CD4-positive, CD25-positive, alpha-beta regulatory T cell (primary cell): Measurements from ENCODE around the gene FAM53B. TPM values are rescaled to one million over a fixed set of nuclear protein-coding genes. Genes with fewer than 3 reads are reported as not detected.
A peak's percentile ranks its signal among the peaks of the same experiment; 100 is the strongest.

Experiments used
- ATAC-seq, 2 donors: fragments of 150-1000 bp; cut with Tn5 transposase; one replicate each; pipeline ENCODE4 v1.10.0; 2021; ENCODE audit warnings: low read depth in 2 of 2, moderate number of reproducible peaks in 2 of 2, moderate library complexity in 1 of 2
- DNase-seq, 3 donors: peaks; one replicate each; pipeline versions ENCODE4 v3.0.0 to v3.0.0-alpha.2; 2012 to 2022; ENCODE audit warnings: mixed read lengths in 1 of 3
- H3K27ac ChIP-seq: one replicate; pipeline ENCODE4 v1.7.0; 2013; ENCODE audit warnings: mild to moderate bottlenecking, low read length; ENCODE audit not compliant: insufficient read depth, poor library complexity, severe bottlenecking
- H3K27me3 ChIP-seq: one replicate; pipeline ENCODE4 v1.7.0; 2013; ENCODE audit warnings: low read length; ENCODE audit not compliant: control insufficient read depth, insufficient read depth
- H3K36me3 ChIP-seq: one replicate; pipeline ENCODE4 v1.7.0; 2013; ENCODE audit warnings: mild to moderate bottlenecking, low read length, moderate library complexity; ENCODE audit not compliant: control insufficient read depth, insufficient read depth
- H3K4me1 ChIP-seq: 2 replicates; pipeline ENCODE4 v1.7.0; 2013; ENCODE audit warnings: mild to moderate bottlenecking, low read length; ENCODE audit not compliant: insufficient read depth, control insufficient read depth, poor library complexity, severe bottlenecking
- H3K4me3 ChIP-seq: one replicate; pipeline ENCODE4 v1.7.0; 2013; ENCODE audit warnings: low read depth, mild to moderate bottlenecking, low read length, moderate library complexity
- H3K9me3 ChIP-seq, 2 experiments: 1 replicate in 1 of 2; 2 replicates in 1 of 2; pipeline ENCODE4 v1.7.0; 2013; ENCODE audit warnings: low read length in 2 of 2, mild to moderate bottlenecking in 1 of 2, moderate library complexity in 1 of 2; ENCODE audit not compliant: control insufficient read depth in 2 of 2
- H3K27ac Mint-ChIP-seq, 3 donors: one replicate each; pipeline ENCODE4 v1.8.0; 2020 to 2022; ENCODE audit warnings: mild to moderate bottlenecking in 3 of 3, mixed read lengths in 3 of 3, moderate library complexity in 2 of 3
- H3K27me3 Mint-ChIP-seq: one replicate; pipeline ENCODE4 v1.8.0; 2022; ENCODE audit warnings: mild to moderate bottlenecking, mixed read lengths
- H3K36me3 Mint-ChIP-seq: one replicate; pipeline ENCODE4 v1.8.0; 2020; ENCODE audit warnings: mixed read lengths
- H3K4me1 Mint-ChIP-seq, 4 donors: one replicate each; pipeline ENCODE4 v1.8.0; 2020 to 2022; ENCODE audit warnings: mixed read lengths in 4 of 4, mild to moderate bottlenecking in 1 of 4
- H3K4me3 Mint-ChIP-seq, 4 donors: one replicate each; pipeline ENCODE4 v1.8.0; 2020 to 2022; ENCODE audit warnings: mild to moderate bottlenecking in 4 of 4, mixed read lengths in 4 of 4, moderate library complexity in 3 of 4
- H3K9me3 Mint-ChIP-seq, 7 donors: one replicate each; pipeline ENCODE4 v1.8.0; 2020 to 2022; ENCODE audit warnings: mixed read lengths in 7 of 7, mild to moderate bottlenecking in 3 of 7, moderate library complexity in 2 of 7
- polyA plus RNA-seq, 4 donors: library from polyadenylated mRNA; unstranded; fragments of 300-500 nt; fragmentation: Illumina TruSeq; gene quantifications; one replicate each; pipeline ENCODE4 v1.2.3, GENCODE V29; 2021
- total RNA-seq: library from RNA; stranded (reverse); gene quantifications from one replicate; pipeline ENCODE4 v1.2.3, GENCODE V29; 2022

FAM53B gene
- total and polyA plus RNA-seq, 5 donors from 2014 or later = 5.8 to 116 (median 15.0) TPM

- no peaks in the 10 kb centered on the region for H3K9me3 Mint-ChIP-seq
- H3K4me1 ChIP-seq = peaks cover 96% of the 10 kb centered on the region
- DNase-seq (no peak), ATAC-seq (no peak)
- H3K36me3 Mint-ChIP-seq = peaks cover 3% of the 10 kb centered on the region
- peaks cover 28 to 97% (median 74%) of the 10 kb centered on the region in 4 donors for H3K4me1 Mint-ChIP-seq
- no peaks in the 10 kb centered on the region for H3K36me3 ChIP-seq
- no peaks in the 10 kb centered on the region for H3K27me3 ChIP-seq
- H3K27ac ChIP-seq = peak overlapping the region; percentile 97
- H3K27ac Mint-ChIP-seq = peak overlapping the region; percentile 97 to 99 (median 98)
- H3K4me3 Mint-ChIP-seq = peak overlapping the region; percentile 47 to 79 (median 74)
- H3K9me3 ChIP-seq = no peaks in the 10 kb centered on the region
- H3K4me3 ChIP-seq = peak overlapping the region; percentile 61
- peaks cover 6% of the 10 kb centered on the region for H3K27me3 Mint-ChIP-seq
Observed at GRCh38 chr10:124716369-124716768, 27.8 kb downstream of the FAM53B start.

- H3K4me1 ChIP-seq = peaks cover 96% of the 10 kb centered on the region
- ATAC-seq = no peak
- no peaks in the 10 kb centered on the region for H3K27me3 ChIP-seq
- peak overlapping the region; percentile 97 for H3K27ac ChIP-seq
- peak in 1 of 3 donors; percentile 64 for DNase-seq
- peak overlapping the region; percentile 71 to 79 (median 78) for H3K4me3 Mint-ChIP-seq
- no peaks in the 10 kb centered on the region for H3K9me3 Mint-ChIP-seq
- peak overlapping the region; percentile 92 to 99 (median 97) for H3K27ac Mint-ChIP-seq
- H3K27me3 Mint-ChIP-seq = peaks cover 6% of the 10 kb centered on the region
- peak overlapping the region; percentile 61 for H3K4me3 ChIP-seq
- H3K36me3 ChIP-seq = no peaks in the 10 kb centered on the region
- H3K9me3 ChIP-seq = no peaks in the 10 kb centered on the region
- H3K4me1 Mint-ChIP-seq = peaks cover 28 to 97% (median 77%) of the 10 kb centered on the region in 4 donors
- peaks cover 3% of the 10 kb centered on the region for H3K36me3 Mint-ChIP-seq
Observed at GRCh38 chr10:124715439-124715838, 28.7 kb downstream of the FAM53B start.

- Mint-ChIP-seq H3K4me3 (peak overlapping the region; percentile 48 to 78 (median 64)), H3K9me3 (no peaks in the 10 kb centered on the region), H3K27me3 (peaks cover 2% of the 10 kb centered on the region), H3K27ac (peak overlapping the region; percentile 74 to 97 (median 88)), H3K4me1 (peaks cover 37 to 98% (median 82%) of the 10 kb centered on the region in 4 donors), H3K36me3 (peaks cover 3% of the 10 kb centered on the region)
- DNase-seq (no peak), ATAC-seq (no peak)
- Histone ChIP-seq H3K4me3 (peak overlapping the region; percentile 21), H3K36me3 (no peaks in the 10 kb centered on the region), H3K27me3 (no peaks in the 10 kb centered on the region), H3K9me3 (no peaks in the 10 kb centered on the region), H3K27ac (peak overlapping the region; percentile 97), H3K4me1 (peaks cover 96% of the 10 kb centered on the region)
Observed at GRCh38 chr10:124713679-124714255, 30.4 kb downstream of the FAM53B start.

- Histone ChIP-seq H3K27me3 (no peaks in the 10 kb centered on the region), H3K4me1 (peaks cover 96% of the 10 kb centered on the region), H3K9me3 (no peaks in the 10 kb centered on the region), H3K36me3 (no peaks in the 10 kb centered on the region), H3K4me3 (no peak overlapping the region), H3K27ac (peak overlapping the region; percentile 97)
- no peaks in the 10 kb centered on the region for H3K27me3 Mint-ChIP-seq
- DNase-seq (no peak), ATAC-seq (no peak)
- H3K9me3 Mint-ChIP-seq = no peaks in the 10 kb centered on the region
- peaks cover 7% of the 10 kb centered on the region for H3K36me3 Mint-ChIP-seq
- peak overlapping the region; percentile 74 to 97 (median 88) for H3K27ac Mint-ChIP-seq
- peak overlapping the region; percentile 5 to 70 (median 36) for H3K4me3 Mint-ChIP-seq
- peaks cover 34 to 98% (median 82%) of the 10 kb centered on the region in 4 donors for H3K4me1 Mint-ChIP-seq
Observed at GRCh38 chr10:124712704-124713407, 31.3 kb downstream of the FAM53B start.

GRCh38 chr10:124711145-124711544, 33.0 kb downstream of the FAM53B start:
- H3K36me3 ChIP-seq = peaks cover 4% of the 10 kb centered on the region
- H3K27ac Mint-ChIP-seq = peak overlapping the region; percentile 78 to 93 (median 90)
- H3K9me3 Mint-ChIP-seq = peaks cover 0 to 2% (median 0%) of the 10 kb centered on the region in 7 donors
- no peak overlapping the region for H3K4me3 ChIP-seq
- peaks cover 96% of the 10 kb centered on the region for H3K4me1 ChIP-seq
- ATAC-seq = no peak
- H3K27me3 ChIP-seq = no peaks in the 10 kb centered on the region
- DNase-seq = no peak
- H3K27ac ChIP-seq = peak overlapping the region; percentile 30
- peaks cover 31 to 98% (median 78%) of the 10 kb centered on the region in 4 donors for H3K4me1 Mint-ChIP-seq
- H3K9me3 ChIP-seq = no peaks in the 10 kb centered on the region
- no peaks in the 10 kb centered on the region for H3K27me3 Mint-ChIP-seq
- peaks cover 14% of the 10 kb centered on the region for H3K36me3 Mint-ChIP-seq
- peak overlapping the region in 2 of 4 donors; percentile 5 to 51 for H3K4me3 Mint-ChIP-seq

GRCh38 chr10:124710266-124710881, 33.8 kb downstream of the FAM53B start:
- H3K4me1 ChIP-seq = peaks cover 96% of the 10 kb centered on the region
- H3K27me3 ChIP-seq = no peaks in the 10 kb centered on the region
- Mint-ChIP-seq H3K9me3 (peaks cover 0 to 2% (median 0%) of the 10 kb centered on the region in 7 donors), H3K27me3 (no peaks in the 10 kb centered on the region), H3K27ac (peak overlapping the region; percentile 78 to 93 (median 90)), H3K4me1 (peaks cover 29 to 98% (median 71%) of the 10 kb centered on the region in 4 donors), H3K4me3 (peak overlapping the region; percentile 30 to 69 (median 45)), H3K36me3 (peaks cover 17% of the 10 kb centered on the region)
- H3K36me3 ChIP-seq = peaks cover 11% of the 10 kb centered on the region
- no peak overlapping the region for H3K4me3 ChIP-seq
- DNase-seq (no peak), ATAC-seq (no peak)
- H3K9me3 ChIP-seq = no peaks in the 10 kb centered on the region
- peak overlapping the region; percentile 94 for H3K27ac ChIP-seq

GRCh38 chr10:124709861-124710260, 34.3 kb downstream of the FAM53B start:
- H3K9me3 ChIP-seq = no peaks in the 10 kb centered on the region
- Mint-ChIP-seq H3K9me3 (peaks cover 0 to 2% (median 0%) of the 10 kb centered on the region in 7 donors), H3K4me3 (peak overlapping the region in 2 of 4 donors; percentile 27 to 88), H3K36me3 (peaks cover 17% of the 10 kb centered on the region), H3K4me1 (peaks cover 29 to 98% (median 70%) of the 10 kb centered on the region in 4 donors), H3K27me3 (no peaks in the 10 kb centered on the region), H3K27ac (peak overlapping the region; percentile 64 to 90 (median 86))
- no peaks in the 10 kb centered on the region for H3K27me3 ChIP-seq
- H3K4me3 ChIP-seq = no peak overlapping the region
- ATAC-seq = no peak
- H3K4me1 ChIP-seq = peaks cover 96% of the 10 kb centered on the region
- no peak for DNase-seq
- peak overlapping the region; percentile 94 for H3K27ac ChIP-seq
- peaks cover 16% of the 10 kb centered on the region for H3K36me3 ChIP-seq
